ENCODE data around the gene RNF113A.

DNA sequence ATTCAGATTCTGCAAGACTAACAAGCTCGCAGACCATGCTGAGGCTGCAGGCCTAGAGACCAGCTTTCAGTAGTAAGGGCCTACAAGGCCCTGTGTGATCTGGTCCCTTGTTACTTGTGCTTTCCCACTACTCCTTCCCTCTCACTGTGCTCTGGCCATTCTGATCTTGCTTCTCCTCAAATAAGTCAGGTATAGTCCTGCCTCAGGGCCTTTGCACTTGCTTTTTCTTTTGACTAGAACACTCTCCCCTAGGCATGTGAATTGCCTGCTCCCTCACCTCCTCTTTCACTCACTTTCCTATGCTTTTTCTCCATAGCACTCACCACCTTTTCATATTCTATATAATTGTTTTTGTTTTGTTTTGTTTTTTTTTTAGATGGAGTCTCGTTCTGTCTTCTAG, 46.3 kb upstream of the RNF113A start:
- TF ChIP-seq, protein P1, sequence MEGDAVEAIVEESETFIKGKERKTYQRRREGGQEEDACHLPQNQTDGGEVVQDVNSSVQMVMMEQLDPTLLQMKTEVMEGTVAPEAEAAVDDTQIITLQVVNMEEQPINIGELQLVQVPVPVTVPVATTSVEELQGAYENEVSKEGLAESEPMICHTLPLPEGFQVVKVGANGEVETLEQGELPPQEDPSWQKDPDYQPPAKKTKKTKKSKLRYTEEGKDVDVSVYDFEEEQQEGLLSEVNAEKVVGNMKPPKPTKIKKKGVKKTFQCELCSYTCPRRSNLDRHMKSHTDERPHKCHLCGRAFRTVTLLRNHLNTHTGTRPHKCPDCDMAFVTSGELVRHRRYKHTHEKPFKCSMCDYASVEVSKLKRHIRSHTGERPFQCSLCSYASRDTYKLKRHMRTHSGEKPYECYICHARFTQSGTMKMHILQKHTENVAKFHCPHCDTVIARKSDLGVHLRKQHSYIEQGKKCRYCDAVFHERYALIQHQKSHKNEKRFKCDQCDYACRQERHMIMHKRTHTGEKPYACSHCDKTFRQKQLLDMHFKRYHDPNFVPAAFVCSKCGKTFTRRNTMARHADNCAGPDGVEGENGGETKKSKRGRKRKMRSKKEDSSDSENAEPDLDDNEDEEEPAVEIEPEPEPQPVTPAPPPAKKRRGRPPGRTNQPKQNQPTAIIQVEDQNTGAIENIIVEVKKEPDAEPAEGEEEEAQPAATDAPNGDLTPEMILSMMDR (IDR thresholded peaks at IDR 0.05; ENCODE audit: insufficient read depth, low read length): no peak
- TF ChIP-seq GABPA (IDR thresholded peaks at IDR 0.05; ENCODE audit: low read depth): no peak
- TF ChIP-seq, protein P2, sequence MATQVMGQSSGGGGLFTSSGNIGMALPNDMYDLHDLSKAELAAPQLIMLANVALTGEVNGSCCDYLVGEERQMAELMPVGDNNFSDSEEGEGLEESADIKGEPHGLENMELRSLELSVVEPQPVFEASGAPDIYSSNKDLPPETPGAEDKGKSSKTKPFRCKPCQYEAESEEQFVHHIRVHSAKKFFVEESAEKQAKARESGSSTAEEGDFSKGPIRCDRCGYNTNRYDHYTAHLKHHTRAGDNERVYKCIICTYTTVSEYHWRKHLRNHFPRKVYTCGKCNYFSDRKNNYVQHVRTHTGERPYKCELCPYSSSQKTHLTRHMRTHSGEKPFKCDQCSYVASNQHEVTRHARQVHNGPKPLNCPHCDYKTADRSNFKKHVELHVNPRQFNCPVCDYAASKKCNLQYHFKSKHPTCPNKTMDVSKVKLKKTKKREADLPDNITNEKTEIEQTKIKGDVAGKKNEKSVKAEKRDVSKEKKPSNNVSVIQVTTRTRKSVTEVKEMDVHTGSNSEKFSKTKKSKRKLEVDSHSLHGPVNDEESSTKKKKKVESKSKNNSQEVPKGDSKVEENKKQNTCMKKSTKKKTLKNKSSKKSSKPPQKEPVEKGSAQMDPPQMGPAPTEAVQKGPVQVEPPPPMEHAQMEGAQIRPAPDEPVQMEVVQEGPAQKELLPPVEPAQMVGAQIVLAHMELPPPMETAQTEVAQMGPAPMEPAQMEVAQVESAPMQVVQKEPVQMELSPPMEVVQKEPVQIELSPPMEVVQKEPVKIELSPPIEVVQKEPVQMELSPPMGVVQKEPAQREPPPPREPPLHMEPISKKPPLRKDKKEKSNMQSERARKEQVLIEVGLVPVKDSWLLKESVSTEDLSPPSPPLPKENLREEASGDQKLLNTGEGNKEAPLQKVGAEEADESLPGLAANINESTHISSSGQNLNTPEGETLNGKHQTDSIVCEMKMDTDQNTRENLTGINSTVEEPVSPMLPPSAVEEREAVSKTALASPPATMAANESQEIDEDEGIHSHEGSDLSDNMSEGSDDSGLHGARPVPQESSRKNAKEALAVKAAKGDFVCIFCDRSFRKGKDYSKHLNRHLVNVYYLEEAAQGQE (IDR thresholded peaks at IDR 0.05; ENCODE audit: insufficient replicate concordance, low read depth): no peak
- no peak for TF ChIP-seq POLR2AphosphoS5 (IDR thresholded peaks at IDR 0.05; ENCODE audit: low read depth)

All from HL-60 (cell line).